Activated naive CD4-positive, alpha-beta T cell treated with anti-CD3 and anti-CD28 coated beads, Interleukin-2, amount 10 ng/mL, durations not matched to agents 7 days and 5 days (primary cell): ENCODE data around the gene TSSC4.

Source experiments
- CTCF ChIA-PET: fragments of 350-600 bp; sonication (Branson Sonifier 250); formaldehyde crosslinking; loops from one replicate; lab custom pipeline; 2021; ENCODE audit warnings: antibody characterized with exemption; lab: Charles Lee
- DNase-seq: peaks from one replicate; pipeline ENCODE4 v3.0.0-alpha.2; 2020
- H3K27ac Mint-ChIP-seq: one replicate; pipeline ENCODE4 v1.8.0; 2021; ENCODE audit warnings: mild to moderate bottlenecking, moderate library complexity, mixed read lengths
- H3K27me3 Mint-ChIP-seq: one replicate; pipeline ENCODE4 v1.8.0; 2021; ENCODE audit warnings: mild to moderate bottlenecking, mixed read lengths
- H3K36me3 Mint-ChIP-seq: one replicate; pipeline ENCODE4 v1.8.0; 2021; ENCODE audit warnings: mixed read lengths
- H3K4me1 Mint-ChIP-seq: one replicate; pipeline ENCODE4 v1.8.0; 2021; ENCODE audit warnings: mixed read lengths
- H3K4me3 Mint-ChIP-seq: one replicate; pipeline ENCODE4 v1.8.0; 2021; ENCODE audit warnings: mild to moderate bottlenecking, moderate library complexity, mixed read lengths
- H3K9me3 Mint-ChIP-seq: one replicate; pipeline ENCODE4 v1.8.0; 2021; ENCODE audit warnings: mixed read lengths

The TSSC4 gene

GRCh38 chr11:2449548-2450320 lies 49.2 kb downstream of the TSSC4 start:
- peaks cover 33% of the 10 kb centered on the region for H3K4me1 Mint-ChIP-seq
- peaks cover 17% of the 10 kb centered on the region for H3K36me3 Mint-ChIP-seq
- DNase-seq: no peak
- CTCF ChIA-PET: interaction anchor here (0.5 to 0.9 kb wide), 2 partner anchors 29 to 80 kb away, joined by 3 read pairs; no protein-coding TSS in a partner anchor
- no peaks in the 10 kb centered on the region for H3K9me3 Mint-ChIP-seq
- H3K27ac Mint-ChIP-seq: no peak overlapping the region
- H3K27me3 Mint-ChIP-seq: peaks cover 8% of the 10 kb centered on the region
- H3K4me3 Mint-ChIP-seq: no peak overlapping the region

- Mint-ChIP-seq H3K4me1 (peaks cover 29% of the 10 kb centered on the region), H3K4me3 (no peak overlapping the region), H3K27me3 (peaks cover 4% of the 10 kb centered on the region), H3K9me3 (no peaks in the 10 kb centered on the region), H3K27ac (no peak overlapping the region), H3K36me3 (peaks cover 15% of the 10 kb centered on the region)
- no peak for DNase-seq
- CTCF ChIA-PET: interaction anchor here (0.5 to 0.9 kb wide), 2 partner anchors 29 to 79 kb away, joined by 3 read pairs; no protein-coding TSS in a partner anchor
Measured at GRCh38 chr11:2450321-2451041, 49.9 kb downstream of the TSSC4 start.

- peak; percentile 16 for DNase-seq
- H3K4me3 Mint-ChIP-seq: no peak overlapping the region
- peaks cover 15% of the 10 kb centered on the region for H3K36me3 Mint-ChIP-seq
- no peaks in the 10 kb centered on the region for H3K27me3 Mint-ChIP-seq
- H3K4me1 Mint-ChIP-seq: peaks cover 25% of the 10 kb centered on the region
- H3K27ac Mint-ChIP-seq: no peak overlapping the region
- H3K9me3 Mint-ChIP-seq: no peaks in the 10 kb centered on the region
- CTCF ChIA-PET: no interaction called here
Measured at GRCh38 chr11:2451336-2451735, 50.8 kb downstream of the TSSC4 start.

GRCh38 chr11:2451916-2452315 lies 51.4 kb downstream of the TSSC4 start:
- H3K36me3 Mint-ChIP-seq: peaks cover 14% of the 10 kb centered on the region
- CTCF ChIA-PET: no interaction called here
- H3K27me3 Mint-ChIP-seq: no peaks in the 10 kb centered on the region
- H3K9me3 Mint-ChIP-seq: no peaks in the 10 kb centered on the region
- peak; percentile 13 for DNase-seq
- no peak overlapping the region for H3K27ac Mint-ChIP-seq
- no peak overlapping the region for H3K4me3 Mint-ChIP-seq
- peaks cover 21% of the 10 kb centered on the region for H3K4me1 Mint-ChIP-seq

- Mint-ChIP-seq H3K27me3 (no peaks in the 10 kb centered on the region), H3K4me3 (no peak overlapping the region), H3K9me3 (no peaks in the 10 kb centered on the region), H3K4me1 (peaks cover 16% of the 10 kb centered on the region), H3K27ac (no peak overlapping the region), H3K36me3 (peaks cover 9% of the 10 kb centered on the region)
- DNase-seq: peak; percentile 8
- CTCF ChIA-PET: no interaction called here
Measured at GRCh38 chr11:2452321-2453012, 51.9 kb downstream of the TSSC4 start.

GRCh38 chr11:2453436-2453835 lies 52.9 kb downstream of the TSSC4 start:
- Mint-ChIP-seq H3K4me1 (peaks cover 7% of the 10 kb centered on the region), H3K4me3 (no peak overlapping the region), H3K27me3 (no peaks in the 10 kb centered on the region), H3K36me3 (peaks cover 8% of the 10 kb centered on the region), H3K27ac (no peak overlapping the region), H3K9me3 (no peaks in the 10 kb centered on the region)
- CTCF ChIA-PET: no interaction called here
- peak; percentile 11 for DNase-seq
